PC-3 (cell line): ENCODE data around the gene HHAT. TPM values are rescaled to one million over a fixed set of nuclear protein-coding genes. Genes with fewer than 3 reads are reported as not detected.
A peak's percentile ranks its signal among the peaks of the same experiment; 100 is the strongest.

ENCODE experiments used
- ATAC-seq: fragments of 200-7000 bp; cut with Tn5 transposase; 2 replicates; pipeline ENCODE4 v1.9.1; 2020; ENCODE audit warnings: mild to moderate bottlenecking, moderate library complexity
- BruUV-seq: library from RNA; stranded (reverse); fragments of 400-500 nt; replicated peaks from 2 replicates; lab custom pipeline; 2021; lab: Mats Ljungman, UMichigan
- CTCF ChIA-PET: fragments of 300-600 bp; sonication (Branson Sonifier 250); formaldehyde crosslinking; loops from one replicate; lab custom pipeline; 2022; ENCODE audit warnings: antibody characterized with exemption; lab: Charles Lee
- POLR2A ChIA-PET: fragments of 300-600 bp; sonication (Branson Sonifier 250); formaldehyde crosslinking; loops from one replicate; lab custom pipeline; 2022; ENCODE audit warnings: antibody characterized with exemption; ENCODE audit not compliant: unreplicated experiment; lab: Charles Lee
- DNase-seq: peaks from one replicate; pipeline ENCODE4 v3.0.0-alpha.2; 2015
- H2AFZ ChIP-seq: fragments of 300-600 bp; sonication (generic); 2 replicates; pipeline ENCODE4 v1.6.0; 2016; ENCODE audit warnings: antibody characterized with exemption, low read length
- H3F3A ChIP-seq: fragments of 300-600 bp; sonication (generic); one replicate; pipeline ENCODE4 v1.6.0; 2017; ENCODE audit warnings: antibody characterized with exemption, low read length, control low read depth, mild to moderate bottlenecking; ENCODE audit not compliant: unreplicated experiment
- H3K27ac ChIP-seq: fragments of 300-600 bp; sonication (generic); 2 replicates; pipeline ENCODE4 v1.5.1; 2016; ENCODE audit warnings: mild to moderate bottlenecking, low read length
- H3K27me3 ChIP-seq: fragments of 300-600 bp; sonication (generic); 2 replicates; pipeline ENCODE4 v1.6.1; 2016; ENCODE audit warnings: low read length, mixed read lengths
- H3K36me3 ChIP-seq: fragments of 300-600 bp; sonication (generic); 2 replicates; pipeline ENCODE4 v1.6.1; 2016; ENCODE audit warnings: low read depth, mixed run types, low read length, mixed read lengths
- H3K4me1 ChIP-seq: fragments of 300-600 bp; sonication (generic); 2 replicates; pipeline ENCODE4 v1.5.1; 2016; ENCODE audit warnings: low read length; ENCODE audit not compliant: insufficient read depth
- H3K4me2 ChIP-seq: fragments of 300-600 bp; sonication (generic); 2 replicates; pipeline ENCODE4 v1.6.0; 2016; ENCODE audit warnings: low read length
- H3K4me3 ChIP-seq: fragments of 300-600 bp; sonication (generic); 2 replicates; pipeline ENCODE4 v1.5.1; 2016; ENCODE audit warnings: mild to moderate bottlenecking, low read length, mixed read lengths
- H3K79me2 ChIP-seq: fragments of 300-600 bp; sonication (generic); 2 replicates; pipeline ENCODE4 v1.6.1; 2017; ENCODE audit warnings: low read length, mixed read lengths
- H3K9ac ChIP-seq: fragments of 300-600 bp; sonication (generic); 2 replicates; pipeline ENCODE4 v1.6.0; 2016; ENCODE audit warnings: mild to moderate bottlenecking, low read length
- H3K9me2 ChIP-seq: fragments of 300-600 bp; sonication (generic); replicated peaks from 2 replicates; pipeline ENCODE4 v1.6.1; 2016; ENCODE audit warnings: mixed run types, low read length, mixed read lengths
- H3K9me3 ChIP-seq: fragments of 300-600 bp; sonication (generic); 2 replicates; pipeline ENCODE4 v1.6.1; 2016; ENCODE audit warnings: low read length, mixed read lengths
- H4K20me1 ChIP-seq: fragments of 300-600 bp; sonication (generic); 2 replicates; pipeline ENCODE4 v1.6.1; 2016; ENCODE audit warnings: low read length, mixed read lengths
- CTCF ChIP-seq: fragments of 300-600 bp; sonication (generic); conservative IDR thresholded peaks from 2 replicates; pipeline ENCODE4 v1.5.1; 2017; ENCODE audit warnings: antibody characterized with exemption, low read depth, mild to moderate bottlenecking, low read length
- EZH2 ChIP-seq: fragments of 300-600 bp; sonication (generic); IDR thresholded peaks from one replicate; pipeline ENCODE4 v1.6.1; 2017; ENCODE audit warnings: antibody characterized with exemption, mild to moderate bottlenecking, low read length; ENCODE audit not compliant: unreplicated experiment
- EZH2phosphoT487 ChIP-seq: fragments of 300-600 bp; sonication (generic); IDR thresholded peaks from 2 replicates; pipeline ENCODE4 v1.6.1; 2018; ENCODE audit warnings: mild to moderate bottlenecking, antibody characterized with exemption, low read length, borderline replicate concordance
- intact Hi-C: fragments of 100-400 bp; cut with micrococcal nuclease; formaldehyde crosslinking; loops from 2 replicates; pipeline ENCODE4 v1.9.0; 2023
- total RNA-seq: library from RNA; depleted of rRNA; stranded (reverse); fragments of >200 nt; gene quantifications from 2 replicates; pipeline ENCODE4 v1.2.3, GENCODE V29; 2014

HHAT gene
- total RNA-seq, 1 experiment from 2014 or later, result 3.4 TPM

- Histone ChIP-seq H3K4me3 (no peak overlapping the region), H3K27ac (no peak overlapping the region), H2AFZ (no peak overlapping the region), H3K27me3 (no peaks in the 10 kb centered on the region), H3K9me2 (no peaks in the 10 kb centered on the region), H3K4me2 (no peak overlapping the region), H4K20me1 (no peaks in the 10 kb centered on the region), H3K9ac (no peak overlapping the region), H3K4me1 (peaks cover 18% of the 10 kb centered on the region), H3K79me2 (no peaks in the 10 kb centered on the region), H3K9me3 (no peaks in the 10 kb centered on the region), H3K36me3 (no peaks in the 10 kb centered on the region), H3F3A (no peaks in the 10 kb centered on the region)
- TF ChIP-seq EZH2phosphoT487 (no peak), EZH2 (no peak), CTCF (no peak)
- ATAC-seq, result no peak
- intact Hi-C loops, result no loop called here
- BruUV-seq, result no TSS peak
- DNase-seq, result no peak
- CTCF ChIA-PET, result no interaction called here
- POLR2A ChIA-PET, result no interaction called here
Measured at GRCh38 chr1:210437781-210438180, 109.1 kb downstream of the HHAT start.

DNA sequence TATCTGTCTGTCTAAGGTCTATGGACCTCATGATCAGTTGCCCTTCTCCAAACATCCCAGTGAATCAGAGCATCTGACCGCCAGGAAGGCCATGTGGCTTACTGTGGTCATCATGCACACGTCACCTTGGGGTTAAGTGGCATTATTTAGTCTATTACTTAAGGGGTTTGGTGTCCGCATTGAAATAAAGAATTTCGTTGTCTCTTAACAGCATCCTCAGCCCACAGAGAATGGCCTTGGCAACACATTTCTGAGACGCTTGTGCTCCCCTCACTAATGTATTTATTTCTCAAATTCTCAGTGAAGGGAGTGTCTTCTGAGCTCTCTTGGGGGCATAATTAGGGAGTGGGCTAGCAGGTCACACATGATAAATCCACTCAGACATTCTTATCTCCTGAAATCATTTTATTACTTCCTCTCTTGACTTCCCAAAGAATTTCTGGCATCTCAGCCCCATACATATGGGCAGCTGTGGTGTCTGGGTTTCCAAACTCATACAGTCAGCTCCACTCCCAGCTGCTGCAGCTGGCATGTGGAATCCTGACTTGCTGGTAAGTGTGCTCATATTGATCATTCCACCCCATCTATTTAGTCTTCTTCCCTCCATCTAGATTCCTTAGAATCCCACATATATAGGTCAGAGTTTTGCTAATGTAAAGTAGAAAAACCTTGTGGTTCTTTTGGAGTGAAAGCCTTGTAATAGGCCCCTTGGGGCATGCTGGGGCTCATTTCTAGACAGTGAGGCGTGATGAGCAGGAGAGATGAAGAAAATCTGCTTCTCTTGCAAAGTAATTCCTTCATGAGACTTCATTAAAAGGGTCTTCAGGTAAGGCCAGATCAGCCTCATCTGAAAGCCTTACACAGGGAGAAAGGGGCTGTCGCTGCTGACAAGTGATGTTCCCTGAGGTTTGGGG lies 110.5 kb downstream of the HHAT start:
- POLR2A ChIA-PET, result no interaction called here
- Histone ChIP-seq H3K9me3 (no peaks in the 10 kb centered on the region), H3K9me2 (no peaks in the 10 kb centered on the region), H3F3A (no peaks in the 10 kb centered on the region), H3K36me3 (no peaks in the 10 kb centered on the region), H3K9ac (no peak overlapping the region), H3K79me2 (no peaks in the 10 kb centered on the region), H3K27ac (no peak overlapping the region), H3K27me3 (no peaks in the 10 kb centered on the region), H3K4me1 (peaks cover 18% of the 10 kb centered on the region), H3K4me2 (0 out of 2 replicates have a peak overlapping the region, but pooled peaks have one; percentile 4), H2AFZ (no peak overlapping the region), H3K4me3 (no peak overlapping the region), H4K20me1 (no peaks in the 10 kb centered on the region)
- ATAC-seq, result peak; percentile 87
- peak; percentile 76 for DNase-seq
- TF ChIP-seq CTCF (no peak), EZH2 (no peak), EZH2phosphoT487 (no peak)
- BruUV-seq, result no TSS peak
- intact Hi-C loops, result no loop called here
- CTCF ChIA-PET, result interaction anchor here (0.5 to 1.4 kb wide), 2 partner anchors 32 to 129 kb away, joined by 3 read pairs; no protein-coding TSS in a partner anchor

GRCh38 chr1:210440081-210440480 lies 111.4 kb downstream of the HHAT start:
- Histone ChIP-seq H2AFZ (no peak overlapping the region), H4K20me1 (no peaks in the 10 kb centered on the region), H3K79me2 (no peaks in the 10 kb centered on the region), H3K4me2 (no peak overlapping the region), H3K9me2 (no peaks in the 10 kb centered on the region), H3K27ac (no peak overlapping the region), H3K4me1 (peaks cover 18% of the 10 kb centered on the region), H3K9ac (no peak overlapping the region), H3K9me3 (no peaks in the 10 kb centered on the region), H3K4me3 (no peak overlapping the region), H3K27me3 (no peaks in the 10 kb centered on the region), H3F3A (no peaks in the 10 kb centered on the region), H3K36me3 (no peaks in the 10 kb centered on the region)
- BruUV-seq, result no TSS peak
- ChIA-PET CTCF (no interaction called here), POLR2A (no interaction called here)
- TF ChIP-seq EZH2phosphoT487 (no peak), EZH2 (no peak), CTCF (no peak)
- ATAC-seq (no peak), DNase-seq (no peak)
- intact Hi-C loops, result no loop called here
